IPS-18c (cell line): Measurements from ENCODE around the gene NABP1.

ENCODE experiments used
- H3K4me3 ChIP-seq: 2 replicates; pipeline ENCODE4 v1.7.0; 2013; ENCODE audit warnings: low read depth, mild to moderate bottlenecking, low read length, moderate library complexity; ENCODE audit not compliant: insufficient read depth
- H3K9me3 ChIP-seq: one replicate; pipeline ENCODE4 v1.6.1; 2013; ENCODE audit warnings: mild to moderate bottlenecking, low read length, moderate library complexity; ENCODE audit not compliant: control insufficient read depth, insufficient read depth

Gene NABP1

DNA sequence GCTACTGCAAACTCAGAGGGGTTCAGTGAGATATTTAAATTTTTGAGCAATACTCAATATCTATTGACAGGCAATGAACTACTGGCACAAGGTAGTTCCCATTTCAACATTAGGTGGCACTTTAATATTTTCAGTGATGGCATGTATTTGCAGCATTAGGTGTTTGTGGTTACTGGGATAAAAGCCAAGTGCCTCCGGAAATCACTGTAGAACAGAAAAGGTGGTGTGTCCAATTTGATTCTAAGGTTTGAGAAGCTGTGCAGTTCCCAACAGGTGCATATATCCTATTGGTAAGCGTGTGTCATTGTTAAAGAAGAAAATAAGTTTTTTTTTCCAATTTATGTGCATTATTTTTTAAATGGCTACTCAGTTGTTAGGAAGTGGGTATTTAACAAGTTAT is 41.3 kb downstream of the NABP1 start:
- Histone ChIP-seq H3K4me3 (no peak overlapping the region), H3K9me3 (no peaks in the 10 kb centered on the region)

DNA sequence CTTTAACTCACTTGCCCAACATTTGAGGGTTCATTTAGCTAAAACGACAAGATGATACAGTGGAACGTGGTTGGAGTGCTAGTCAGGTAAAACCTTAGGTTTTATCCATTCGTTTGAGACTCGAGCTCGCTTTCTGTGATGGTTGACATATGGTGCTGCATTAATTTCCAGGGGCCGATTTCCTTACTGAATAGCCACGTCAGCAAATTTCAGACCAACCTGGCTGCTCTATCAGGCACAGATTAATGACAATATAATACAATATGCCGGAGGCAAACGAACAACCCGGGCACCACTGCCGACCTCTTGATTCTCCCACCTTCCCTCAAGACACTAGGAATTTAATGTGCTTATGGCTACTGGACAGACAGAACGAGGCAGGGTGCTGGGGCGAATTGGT is 42.0 kb downstream of the NABP1 start:
- Histone ChIP-seq H3K4me3 (no peak overlapping the region), H3K9me3 (no peaks in the 10 kb centered on the region)

DNA sequence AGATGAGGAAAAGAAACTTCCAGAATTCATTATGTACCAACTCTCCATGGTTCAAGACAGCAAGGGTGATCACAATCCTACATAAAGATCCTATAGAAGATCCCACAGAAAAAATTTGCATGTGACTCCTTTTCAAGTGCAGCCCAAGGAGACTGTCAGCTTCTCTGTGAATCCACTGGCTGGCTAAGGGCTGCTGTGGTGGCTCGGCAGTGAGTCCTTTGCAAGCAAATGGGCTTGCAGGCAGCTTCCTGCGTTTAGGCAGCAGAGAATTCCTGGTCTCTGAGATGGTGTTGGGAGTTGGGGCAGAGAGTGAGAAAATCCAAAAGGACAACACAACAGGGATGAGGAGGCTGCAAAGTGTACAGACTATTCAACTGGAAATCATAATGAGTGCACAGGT is 43.4 kb downstream of the NABP1 start:
- no peaks in the 10 kb centered on the region for H3K9me3 ChIP-seq
- no peak overlapping the region for H3K4me3 ChIP-seq

DNA sequence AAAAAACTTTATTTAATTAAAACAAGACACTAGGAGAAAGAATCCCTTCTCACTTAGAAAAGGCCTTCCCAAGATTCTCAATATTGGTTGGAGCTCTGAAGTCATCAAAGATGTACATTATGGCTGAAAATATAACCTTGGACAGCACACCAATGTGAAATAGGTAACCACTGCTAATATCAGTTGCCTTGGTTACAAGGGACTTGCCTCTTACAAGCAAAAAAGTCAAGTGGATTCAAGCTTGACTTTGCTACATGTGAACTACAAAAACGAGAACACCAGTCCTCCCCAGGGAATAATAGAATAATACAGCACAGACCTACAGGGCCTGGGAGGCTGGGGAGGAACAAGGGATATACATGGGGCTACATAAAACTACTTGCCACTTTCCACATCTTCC is 46.1 kb downstream of the NABP1 start:
- no peaks in the 10 kb centered on the region for H3K9me3 ChIP-seq
- no peak overlapping the region for H3K4me3 ChIP-seq

DNA sequence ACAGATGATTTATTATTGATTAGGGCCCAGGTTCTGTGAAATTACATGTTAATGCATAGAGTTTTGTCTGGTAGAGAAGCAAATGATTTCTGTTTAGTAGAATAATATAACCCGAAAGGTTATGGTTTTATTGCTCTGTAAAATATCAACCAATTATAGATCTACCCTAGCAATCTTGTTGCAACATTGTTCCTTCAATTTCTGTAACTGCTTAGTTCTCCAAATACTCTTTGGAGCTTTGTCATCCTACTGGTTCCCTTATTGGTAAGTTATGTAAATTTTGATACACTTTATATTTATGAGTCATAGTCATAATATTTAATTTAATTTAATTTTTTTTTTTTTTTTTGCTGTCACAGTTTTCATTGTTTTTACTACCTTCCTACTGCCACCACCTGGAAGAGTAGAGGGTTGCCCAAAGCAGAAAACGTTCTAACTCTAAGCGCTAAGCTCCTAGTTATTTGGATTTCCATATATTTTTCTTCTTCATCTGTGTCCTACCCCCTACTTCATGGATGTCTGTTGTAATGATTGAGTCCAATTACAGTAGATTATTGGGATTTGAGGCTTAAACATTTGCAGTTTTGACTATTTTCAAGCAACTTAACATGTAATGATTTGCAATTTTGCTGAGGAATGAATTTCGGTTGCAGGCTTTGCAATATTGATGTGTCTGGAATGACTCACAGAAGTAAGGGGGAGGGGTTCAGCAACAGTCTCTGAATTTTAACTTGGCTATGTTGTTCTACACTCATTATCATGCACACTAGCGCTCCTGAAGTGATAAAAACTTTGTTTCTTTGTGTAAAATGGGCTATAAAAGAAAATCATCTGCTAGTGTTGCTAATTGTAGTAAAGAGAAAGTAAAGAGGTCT is 51.1 kb downstream of the NABP1 start:
- Histone ChIP-seq H3K4me3 (no peak overlapping the region), H3K9me3 (no peaks in the 10 kb centered on the region)

DNA sequence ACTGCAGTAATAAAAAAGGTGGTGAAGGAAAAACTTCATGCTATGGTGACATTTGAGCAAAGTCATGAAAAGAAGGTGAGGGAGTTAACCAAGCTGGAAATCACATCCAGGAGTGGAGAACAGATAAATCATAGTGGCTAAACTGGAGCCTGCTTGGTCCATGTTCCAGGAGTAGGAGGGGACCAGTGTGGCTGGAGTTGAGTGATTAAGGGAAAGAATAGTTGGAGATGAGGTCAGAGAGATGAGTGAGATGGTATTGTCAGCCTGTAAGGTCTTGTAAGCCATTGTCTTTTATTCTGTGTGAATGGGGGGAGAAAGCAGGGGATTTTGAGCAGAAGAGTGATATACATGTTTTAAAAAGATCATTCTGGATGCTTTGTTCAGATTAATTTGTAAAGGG is 52.3 kb downstream of the NABP1 start:
- H3K4me3 ChIP-seq: no peak overlapping the region

More for the DNA sequence above, 52.3 kb downstream of the NABP1 start:
- no peaks in the 10 kb centered on the region for H3K9me3 ChIP-seq
